VCaP (cell line): ENCODE results near the gene RPL31.

Experiments
- H3K27ac ChIP-seq: fragments of 450-650 bp; 2 replicates; pipeline ENCODE4 v1.5.1; 2017
- CTCF ChIP-seq: fragments of 450-650 bp; conservative IDR thresholded peaks from 2 replicates; pipeline ENCODE4 v1.5.1; 2017; ENCODE audit warnings: mild to moderate bottlenecking, moderate library complexity

Gene RPL31

GRCh38 chr2:100967716-100968115, 34.4 kb upstream of the RPL31 start:
- TF ChIP-seq CTCF: no peak
- H3K27ac ChIP-seq: no peak overlapping the region

- TF ChIP-seq CTCF: no peak
Observed at GRCh38 chr2:100968146-100969145, 33.6 kb upstream of the RPL31 start.

GRCh38 chr2:100969998-100970397, 32.1 kb upstream of the RPL31 start:
- no peak overlapping the region for H3K27ac ChIP-seq
- no peak for TF ChIP-seq CTCF

More at GRCh38 chr2:100968146-100969145, 33.6 kb upstream of the RPL31 start:
- no peak overlapping the region for H3K27ac ChIP-seq

- H3K27ac ChIP-seq: no peak overlapping the region
- no peak for TF ChIP-seq CTCF
Observed at GRCh38 chr2:100971221-100971620, 30.9 kb upstream of the RPL31 start.

GRCh38 chr2:100972452-100972851, 29.6 kb upstream of the RPL31 start:
- no peak for TF ChIP-seq CTCF
- no peak overlapping the region for H3K27ac ChIP-seq

- no peak overlapping the region for H3K27ac ChIP-seq
- TF ChIP-seq CTCF: no peak
Observed at GRCh38 chr2:100974712-100975520, 27.2 kb upstream of the RPL31 start.

GRCh38 chr2:100975521-100975785, 26.6 kb upstream of the RPL31 start:
- no peak for TF ChIP-seq CTCF

More at GRCh38 chr2:100975521-100975785, 26.6 kb upstream of the RPL31 start:
- H3K27ac ChIP-seq: no peak overlapping the region
